Choroid plexus epithelial cell (primary cell): ENCODE measurements around the gene SLC16A1.
"Not testable (repeated sequence)": the region's sequence is repeated elsewhere in the genome, so short reads cannot be mapped to it uniquely, and the experiment has no call there.

ENCODE experiments used
- DNase-seq: peaks from one replicate; pipeline ENCODE4 v3.0.0-alpha.2; 2010; ENCODE audit warnings: low read depth
- H3K4me3 ChIP-seq: 2 replicates; pipeline ENCODE4 v1.5.1; 2011; ENCODE audit warnings: low read depth, mild to moderate bottlenecking, control low read depth, low read length, moderate library complexity
- TF ChIP-seq, protein P1 (sequence below): conservative IDR thresholded peaks from 2 replicates; pipeline ENCODE4 v1.5.1; 2011; ENCODE audit warnings: low read depth, mild to moderate bottlenecking, control low read depth, inconsistent platforms, low read length, moderate library complexity

SLC16A1 gene

DNA sequence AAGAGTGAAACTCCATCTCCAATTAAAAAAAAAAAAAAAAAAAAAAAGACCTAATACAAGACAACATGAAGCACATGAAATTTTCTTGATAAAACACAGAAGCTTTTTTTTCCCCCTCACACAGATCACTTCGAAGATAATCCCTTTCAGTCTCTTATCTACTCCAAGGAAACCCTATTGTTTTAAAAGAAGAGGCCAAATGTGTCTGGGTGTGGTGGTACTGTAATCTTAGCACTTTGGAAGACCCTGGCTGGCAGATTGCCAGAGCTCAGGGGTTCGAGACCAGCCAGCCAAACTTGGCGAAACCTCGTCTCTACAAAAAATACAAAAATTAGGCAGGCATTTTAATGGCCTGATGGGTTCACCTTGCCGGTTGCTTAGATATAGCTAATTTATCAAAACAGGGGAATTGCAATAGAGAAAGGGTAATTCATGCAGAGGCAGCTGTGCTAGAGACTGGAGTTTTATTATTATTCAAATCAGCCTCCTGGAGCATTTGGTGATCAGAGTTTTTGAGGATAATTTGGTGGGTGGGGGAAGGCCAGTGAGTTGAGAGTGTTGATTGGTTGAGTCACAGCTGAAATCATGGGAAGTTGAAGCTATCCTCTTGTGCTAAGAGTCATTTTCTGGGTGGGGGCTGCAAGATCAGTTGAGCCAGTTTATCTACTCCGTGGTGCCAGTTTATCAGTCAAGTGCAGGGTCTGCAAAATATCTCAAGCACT is 62.5 kb downstream of the SLC16A1 start:
- no peak for DNase-seq
- no peak overlapping the region for H3K4me3 ChIP-seq
- TF ChIP-seq, protein P1, sequence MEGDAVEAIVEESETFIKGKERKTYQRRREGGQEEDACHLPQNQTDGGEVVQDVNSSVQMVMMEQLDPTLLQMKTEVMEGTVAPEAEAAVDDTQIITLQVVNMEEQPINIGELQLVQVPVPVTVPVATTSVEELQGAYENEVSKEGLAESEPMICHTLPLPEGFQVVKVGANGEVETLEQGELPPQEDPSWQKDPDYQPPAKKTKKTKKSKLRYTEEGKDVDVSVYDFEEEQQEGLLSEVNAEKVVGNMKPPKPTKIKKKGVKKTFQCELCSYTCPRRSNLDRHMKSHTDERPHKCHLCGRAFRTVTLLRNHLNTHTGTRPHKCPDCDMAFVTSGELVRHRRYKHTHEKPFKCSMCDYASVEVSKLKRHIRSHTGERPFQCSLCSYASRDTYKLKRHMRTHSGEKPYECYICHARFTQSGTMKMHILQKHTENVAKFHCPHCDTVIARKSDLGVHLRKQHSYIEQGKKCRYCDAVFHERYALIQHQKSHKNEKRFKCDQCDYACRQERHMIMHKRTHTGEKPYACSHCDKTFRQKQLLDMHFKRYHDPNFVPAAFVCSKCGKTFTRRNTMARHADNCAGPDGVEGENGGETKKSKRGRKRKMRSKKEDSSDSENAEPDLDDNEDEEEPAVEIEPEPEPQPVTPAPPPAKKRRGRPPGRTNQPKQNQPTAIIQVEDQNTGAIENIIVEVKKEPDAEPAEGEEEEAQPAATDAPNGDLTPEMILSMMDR: no peak

DNA sequence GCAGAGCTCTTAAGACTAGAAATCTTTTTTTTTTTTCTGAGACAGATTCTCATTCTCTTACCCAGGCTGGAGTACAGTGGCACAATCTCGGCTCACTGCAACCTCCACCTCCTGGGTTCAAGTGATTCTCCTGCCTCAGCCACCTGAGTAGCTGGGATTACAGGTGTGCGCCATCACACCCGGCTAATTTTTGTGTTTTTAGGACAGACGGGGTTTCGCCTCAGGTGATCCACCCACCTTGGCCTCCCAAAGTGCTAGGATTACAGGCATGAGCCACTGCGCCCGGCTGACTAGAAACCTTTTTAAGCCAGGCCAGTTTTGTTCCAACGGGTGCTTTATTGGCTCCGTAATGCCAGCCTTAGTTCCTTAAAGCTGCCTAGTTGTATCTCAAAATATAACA is 66.1 kb downstream of the SLC16A1 start:
- DNase-seq, H3K4me3 ChIP-seq: not testable (repeated sequence)

DNA sequence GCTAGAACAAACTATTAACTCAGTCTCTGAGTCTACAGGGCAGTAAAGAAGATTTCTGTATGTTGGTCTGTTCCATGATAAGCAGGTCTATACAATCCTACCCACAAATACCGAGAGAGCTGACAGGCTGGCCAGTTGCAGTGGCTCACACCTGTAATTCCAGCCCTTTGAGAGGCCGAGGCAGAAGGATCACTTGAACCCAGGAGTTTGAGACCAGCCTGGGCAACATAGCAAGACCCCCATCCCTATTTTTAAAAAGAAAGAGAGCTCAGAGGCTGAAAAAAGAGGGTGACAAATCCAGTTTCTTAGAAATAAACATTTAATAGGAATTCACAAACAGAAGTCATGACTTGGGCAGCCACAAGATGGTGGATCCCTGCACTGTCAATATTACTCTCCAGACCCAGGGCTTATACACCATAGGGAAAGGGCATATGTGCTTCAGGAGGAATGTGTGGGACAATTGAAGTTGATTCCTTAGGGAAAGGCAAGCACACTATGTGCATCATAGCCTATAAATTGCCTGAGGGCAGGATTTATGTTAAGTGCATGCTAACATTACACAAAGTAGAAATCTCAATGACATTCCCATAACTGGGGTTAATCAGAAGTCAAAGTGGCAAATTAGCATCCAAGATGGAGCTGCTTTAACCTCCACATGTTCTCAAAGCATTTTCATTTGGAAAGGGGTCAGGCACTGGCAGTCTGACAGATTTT is 66.8 kb downstream of the SLC16A1 start:
- TF ChIP-seq, protein P1: no peak
- no peak overlapping the region for H3K4me3 ChIP-seq
- DNase-seq: no peak

DNA sequence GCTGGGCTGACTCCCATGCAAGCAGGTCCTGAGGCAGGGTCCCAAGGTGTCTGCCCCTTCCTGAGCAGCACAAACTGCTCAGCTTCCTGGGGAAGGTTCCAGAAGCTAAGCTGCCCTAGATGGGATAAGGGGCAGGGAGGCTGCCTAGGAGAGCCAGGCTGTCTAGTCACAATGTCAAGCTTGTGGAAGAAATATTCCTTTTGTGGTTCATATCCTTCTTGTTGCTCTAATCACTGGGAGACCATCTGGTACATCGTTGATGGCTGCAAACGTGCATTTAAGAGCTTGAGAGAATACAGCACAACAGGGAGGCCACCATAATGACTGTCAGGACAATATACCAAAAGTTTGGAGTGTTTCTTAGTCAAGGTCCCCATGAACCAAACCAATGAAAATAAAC is 67.4 kb downstream of the SLC16A1 start:
- TF ChIP-seq, protein P1: no peak
- no peak overlapping the region for H3K4me3 ChIP-seq
- no peak for DNase-seq

DNA sequence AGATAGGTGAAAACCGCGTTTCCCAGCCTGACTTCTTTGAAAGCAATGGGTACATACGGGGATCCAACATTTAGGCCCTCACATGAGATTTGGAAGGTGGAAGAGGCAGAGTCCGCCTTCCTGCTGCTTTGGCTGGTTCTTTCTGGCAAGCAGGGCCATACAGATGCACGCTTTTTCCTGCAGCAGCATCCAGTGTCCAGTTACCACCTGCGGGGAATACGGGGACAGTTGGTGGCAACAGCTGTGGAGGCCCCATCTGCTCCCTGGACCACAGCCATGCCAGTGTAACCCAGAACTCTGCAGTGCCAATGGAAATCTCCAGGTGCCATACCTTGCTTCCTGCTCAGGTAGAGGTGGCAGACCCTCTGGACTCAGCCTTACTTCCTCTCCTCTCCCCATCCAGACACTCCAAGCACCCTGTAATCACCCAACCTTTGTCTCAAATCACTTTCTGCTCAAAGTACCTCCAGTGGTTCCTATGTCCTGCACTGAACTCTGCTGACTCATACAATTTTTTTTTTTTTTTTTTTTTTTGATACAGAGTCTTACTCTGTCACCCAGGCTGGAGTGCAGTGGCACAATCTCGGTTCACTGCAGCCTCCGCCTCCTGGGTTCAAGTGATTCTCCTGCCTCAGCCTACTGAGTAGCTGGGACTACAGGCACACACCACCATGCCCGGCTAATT is 68.3 kb downstream of the SLC16A1 start:
- TF ChIP-seq, protein P1: no peak
- peak; percentile 30 for DNase-seq

DNA sequence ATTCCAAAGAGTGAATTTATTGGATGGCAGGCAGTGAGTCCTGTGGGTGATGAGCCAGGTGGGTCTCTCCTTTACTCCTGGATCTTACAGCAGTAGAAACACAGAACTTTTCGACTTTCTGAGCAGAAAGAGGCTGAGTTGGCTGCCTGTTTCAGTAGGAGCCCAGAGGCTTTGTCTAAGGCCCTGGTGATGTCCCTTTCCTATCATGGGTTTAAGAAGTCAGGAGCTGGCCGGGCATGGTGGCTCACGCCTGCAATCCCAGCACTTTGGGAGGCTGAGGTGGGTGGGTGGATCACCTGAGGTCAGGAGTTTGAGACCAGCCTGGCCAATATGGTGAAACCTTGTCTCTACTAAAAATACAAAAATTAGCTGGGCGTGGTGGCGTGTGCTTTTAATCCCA is 71.0 kb downstream of the SLC16A1 start:
- DNase-seq, H3K4me3 ChIP-seq: not testable (repeated sequence)

More for the DNA sequence above, 68.3 kb downstream of the SLC16A1 start:
- H3K4me3 ChIP-seq: no peak overlapping the region

DNA sequence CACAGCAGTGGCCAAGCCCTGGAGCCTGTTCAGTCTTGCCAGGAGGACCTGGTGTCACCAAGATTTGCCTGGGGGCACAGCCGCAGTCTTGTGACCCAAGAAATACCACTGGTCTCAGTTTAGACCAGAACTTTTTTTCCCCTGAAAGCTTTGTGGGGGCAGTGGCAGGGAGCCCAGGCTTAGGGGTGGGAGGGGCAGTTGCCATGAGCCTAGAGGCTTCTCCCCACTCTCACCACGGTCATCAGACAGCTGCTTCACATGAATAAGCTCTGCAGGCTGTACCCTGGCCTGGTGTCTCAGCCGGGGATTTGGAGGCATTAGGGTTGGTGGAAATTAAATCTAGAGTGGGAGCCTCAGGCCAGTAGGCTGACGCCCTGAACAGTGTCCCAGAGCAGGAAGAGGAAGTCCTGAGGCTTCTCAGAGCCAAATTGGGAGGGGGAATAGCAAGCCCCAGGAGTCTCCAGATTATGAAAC is 73.7 kb downstream of the SLC16A1 start:
- H3K4me3 ChIP-seq: no peak overlapping the region
- TF ChIP-seq, protein P1: no peak

DNA sequence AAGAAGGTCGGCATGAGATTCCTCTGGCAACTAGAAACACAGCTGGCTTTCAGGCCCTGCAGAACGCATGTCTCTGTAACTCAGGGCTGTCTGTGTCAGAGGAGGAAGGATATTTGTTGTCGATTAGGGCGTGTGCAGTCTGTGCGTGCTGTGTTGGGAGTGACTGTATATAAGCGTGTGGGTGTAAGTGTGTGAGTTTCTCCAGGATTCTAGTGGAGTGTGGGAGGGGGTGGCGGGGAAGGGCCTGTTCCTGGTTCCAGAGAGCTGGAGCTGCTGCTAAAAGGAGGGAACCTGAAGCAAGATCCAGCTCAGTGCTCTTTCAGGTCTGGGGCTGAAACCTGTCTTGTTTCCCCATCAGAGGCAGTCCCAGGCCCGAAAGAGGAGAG is 74.3 kb downstream of the SLC16A1 start:
- no peak for DNase-seq
- TF ChIP-seq, protein P1: no peak
- no peak overlapping the region for H3K4me3 ChIP-seq

More for the DNA sequence above, 73.7 kb downstream of the SLC16A1 start:
- DNase-seq: no peak
